NCI-H2227 treated with DMSO at 0.1 percent for 48 hours (cell line): ENCODE data around the gene CRYBA1.
"Not testable (repeated sequence)": the region's sequence is repeated elsewhere in the genome, so short reads cannot be mapped to it uniquely, and the experiment has no call there.

Experiments
- DNase-seq: peaks from one replicate; lab custom pipeline; 2025; lab: John Stamatoyannopoulos, UW

The CRYBA1 gene, protein sequence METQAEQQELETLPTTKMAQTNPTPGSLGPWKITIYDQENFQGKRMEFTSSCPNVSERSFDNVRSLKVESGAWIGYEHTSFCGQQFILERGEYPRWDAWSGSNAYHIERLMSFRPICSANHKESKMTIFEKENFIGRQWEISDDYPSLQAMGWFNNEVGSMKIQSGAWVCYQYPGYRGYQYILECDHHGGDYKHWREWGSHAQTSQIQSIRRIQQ

DNA sequence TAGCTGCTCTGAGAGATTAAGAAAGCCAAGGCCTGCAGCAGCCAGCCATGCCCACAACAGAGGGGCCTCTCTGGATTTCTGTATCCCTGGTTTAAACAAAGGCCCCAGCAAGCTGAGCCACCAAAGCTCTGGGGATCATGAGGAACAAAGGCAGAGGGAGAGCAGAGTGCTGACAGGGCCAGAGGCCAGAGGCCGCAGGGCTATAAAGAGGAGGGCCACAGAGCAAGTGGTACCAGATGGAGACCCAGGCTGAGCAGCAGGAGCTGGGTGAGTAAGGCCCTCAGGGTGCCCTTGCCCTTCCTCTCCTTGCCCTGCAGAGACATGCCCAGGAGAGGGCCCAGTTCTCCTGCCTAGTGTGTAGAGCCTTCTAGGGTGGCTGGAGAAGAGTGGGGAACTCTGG lies at the start of gene CRYBA1:
Gene CRYBA1 (plus strand): TSS at position 232 of the 400 bp plus-strand sequence. CDS start 5 bp downstream, at position 237.
- no peak for DNase-seq

DNA sequence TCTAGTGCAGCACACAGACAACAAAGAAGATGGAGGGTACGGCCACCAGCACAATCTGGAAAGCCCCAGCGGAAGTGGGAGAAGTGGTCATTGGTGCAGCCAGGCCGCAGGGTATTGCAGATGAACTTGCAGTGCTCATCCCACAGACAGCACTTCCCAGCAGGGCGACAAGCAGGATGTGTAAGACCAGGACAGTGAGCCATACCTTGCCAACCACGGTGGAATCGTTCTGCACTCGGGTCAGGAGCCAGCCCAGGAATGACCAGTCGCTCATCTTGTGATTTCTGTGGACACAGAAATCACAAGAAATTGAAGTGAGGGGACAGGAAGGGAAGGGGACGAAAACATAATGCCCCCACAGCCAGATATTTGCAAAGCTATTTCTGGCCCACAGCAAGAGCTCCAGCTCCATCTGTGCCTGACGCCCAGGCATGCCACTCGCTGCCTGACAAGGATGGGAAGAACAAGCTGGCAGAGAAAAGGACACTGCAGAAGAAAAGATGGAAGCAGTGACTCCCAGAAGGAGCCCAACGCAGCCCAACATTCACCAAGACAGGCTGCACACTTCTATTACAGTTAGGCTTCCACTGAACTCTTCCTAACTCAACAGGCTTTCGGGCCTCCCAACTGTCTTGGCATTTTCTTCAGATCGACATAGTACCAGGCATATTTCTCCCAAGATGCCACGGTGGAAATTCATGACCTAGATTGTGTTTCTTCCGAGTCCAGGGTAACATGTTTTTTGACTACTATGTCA lies 49.0 kb upstream of the CRYBA1 start:
- DNase-seq = no peak

DNA sequence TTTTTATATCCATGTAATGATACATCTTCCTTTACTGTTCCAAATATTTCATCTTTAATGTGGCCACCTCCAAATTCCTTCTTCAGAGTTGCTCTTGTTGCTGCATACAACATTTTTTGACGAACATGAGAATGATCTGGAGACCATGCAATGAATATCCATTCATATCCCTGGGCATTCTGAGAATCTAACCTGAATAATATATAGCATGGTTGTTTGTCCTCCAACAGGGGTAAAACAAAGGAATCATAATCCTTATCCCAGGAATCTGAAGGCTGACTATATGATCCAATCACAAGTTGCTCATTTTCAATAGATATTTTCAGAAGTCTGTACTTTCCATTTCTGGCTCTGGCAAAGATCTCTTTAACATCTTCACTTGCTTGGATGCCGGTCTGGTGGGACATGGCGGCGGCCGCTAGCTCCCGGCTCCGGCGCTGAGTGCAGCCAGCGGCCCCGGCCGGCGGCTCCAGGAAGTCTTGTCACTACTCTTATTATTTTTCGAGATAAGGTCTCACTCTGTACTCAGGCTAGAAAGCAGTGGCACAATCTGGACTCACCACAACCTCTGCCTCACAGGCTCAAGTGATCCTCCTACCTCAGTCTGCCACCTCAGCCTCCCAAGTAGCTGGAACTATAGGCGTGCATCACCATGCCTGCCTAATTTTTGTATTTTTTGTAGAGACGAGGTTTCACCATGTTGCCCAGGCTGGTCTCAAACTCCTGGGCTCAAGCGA lies 42.4 kb upstream of the CRYBA1 start:
- peak; percentile 22 for DNase-seq

DNA sequence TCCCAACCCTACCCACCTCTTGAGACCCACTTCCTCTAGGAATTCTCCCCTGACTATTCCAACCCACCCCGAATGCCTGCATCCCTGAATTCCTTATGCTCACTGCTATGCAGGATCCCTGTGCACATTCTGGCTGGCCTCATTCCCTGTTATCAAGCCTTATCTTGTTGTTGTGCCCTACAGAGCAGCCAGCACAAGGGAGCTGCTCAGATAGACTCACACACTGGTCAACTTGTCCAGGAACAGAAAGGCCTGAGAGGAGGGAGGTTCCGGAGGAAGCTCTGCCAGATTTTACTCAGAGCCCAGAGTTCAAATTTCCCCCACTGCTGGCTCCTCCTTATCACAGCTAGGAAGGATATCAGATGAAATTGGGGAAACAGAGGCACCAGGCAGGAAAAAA lies 41.6 kb upstream of the CRYBA1 start:
- no peak for DNase-seq

DNA sequence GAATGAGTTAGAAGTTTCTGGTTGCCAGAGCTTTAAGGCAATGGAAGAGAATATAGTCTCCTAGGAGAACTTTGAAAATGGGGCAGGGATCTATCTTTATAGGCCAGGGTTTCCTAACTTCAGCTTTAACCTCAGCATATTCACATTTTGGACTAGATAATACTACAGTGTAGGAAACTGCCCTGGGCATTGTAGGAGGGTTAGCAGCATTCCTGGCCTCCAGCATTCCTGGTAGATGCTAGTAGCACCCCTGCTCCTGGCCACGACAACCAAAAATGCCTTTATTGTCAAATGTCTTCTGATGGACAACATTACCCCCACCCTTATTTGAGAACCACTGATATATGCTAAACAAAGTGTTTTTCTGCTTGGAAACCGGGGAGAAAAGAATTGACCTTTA lies 38.7 kb upstream of the CRYBA1 start:
- DNase-seq = no peak

DNA sequence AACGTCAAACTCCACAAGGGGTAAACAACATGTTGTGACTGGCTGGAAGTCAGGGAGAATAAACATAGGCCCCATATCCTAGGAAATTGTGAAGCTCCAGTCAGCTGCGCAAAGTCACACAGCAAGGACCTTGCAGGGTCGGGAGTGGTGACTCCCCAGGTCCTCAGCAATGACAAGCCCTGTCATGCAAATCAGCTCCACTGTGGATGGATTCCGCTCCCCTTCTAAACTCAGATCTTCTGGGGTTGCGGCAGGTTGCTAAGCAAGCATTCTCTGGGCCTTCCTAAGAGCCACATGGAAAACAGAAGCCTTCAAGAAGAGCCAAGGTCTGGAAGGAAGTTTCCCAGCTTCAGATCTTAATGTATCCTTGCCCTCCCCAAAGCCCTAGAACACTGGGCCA lies 37.6 kb upstream of the CRYBA1 start:
- no peak for DNase-seq

DNA sequence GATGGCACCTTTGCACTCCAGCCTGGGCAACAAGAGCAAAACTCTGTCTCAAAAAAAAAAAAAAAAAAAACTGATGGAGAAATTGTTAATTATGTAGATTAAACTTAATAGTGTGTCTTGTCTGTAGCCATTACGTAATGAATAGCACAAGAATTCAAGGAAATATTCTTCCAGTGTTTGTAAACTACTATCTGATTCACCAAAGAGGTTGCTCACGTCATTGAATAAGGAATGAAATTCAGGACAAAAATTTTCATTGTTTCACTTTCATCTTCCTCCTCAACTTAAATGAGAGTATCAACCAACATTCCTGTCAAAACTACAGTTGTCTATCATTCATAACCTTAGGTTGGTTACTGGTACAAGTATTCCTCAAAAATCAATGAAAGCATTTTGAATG lies 35.8 kb upstream of the CRYBA1 start:
- DNase-seq = no peak

- DNase-seq = no peak
Measured at GRCh38 chr17:29212094-29212631, 34.5 kb upstream of the CRYBA1 start.

- DNase-seq = no peak
Measured at GRCh38 chr17:29212681-29213121, 34.0 kb upstream of the CRYBA1 start.

DNA sequence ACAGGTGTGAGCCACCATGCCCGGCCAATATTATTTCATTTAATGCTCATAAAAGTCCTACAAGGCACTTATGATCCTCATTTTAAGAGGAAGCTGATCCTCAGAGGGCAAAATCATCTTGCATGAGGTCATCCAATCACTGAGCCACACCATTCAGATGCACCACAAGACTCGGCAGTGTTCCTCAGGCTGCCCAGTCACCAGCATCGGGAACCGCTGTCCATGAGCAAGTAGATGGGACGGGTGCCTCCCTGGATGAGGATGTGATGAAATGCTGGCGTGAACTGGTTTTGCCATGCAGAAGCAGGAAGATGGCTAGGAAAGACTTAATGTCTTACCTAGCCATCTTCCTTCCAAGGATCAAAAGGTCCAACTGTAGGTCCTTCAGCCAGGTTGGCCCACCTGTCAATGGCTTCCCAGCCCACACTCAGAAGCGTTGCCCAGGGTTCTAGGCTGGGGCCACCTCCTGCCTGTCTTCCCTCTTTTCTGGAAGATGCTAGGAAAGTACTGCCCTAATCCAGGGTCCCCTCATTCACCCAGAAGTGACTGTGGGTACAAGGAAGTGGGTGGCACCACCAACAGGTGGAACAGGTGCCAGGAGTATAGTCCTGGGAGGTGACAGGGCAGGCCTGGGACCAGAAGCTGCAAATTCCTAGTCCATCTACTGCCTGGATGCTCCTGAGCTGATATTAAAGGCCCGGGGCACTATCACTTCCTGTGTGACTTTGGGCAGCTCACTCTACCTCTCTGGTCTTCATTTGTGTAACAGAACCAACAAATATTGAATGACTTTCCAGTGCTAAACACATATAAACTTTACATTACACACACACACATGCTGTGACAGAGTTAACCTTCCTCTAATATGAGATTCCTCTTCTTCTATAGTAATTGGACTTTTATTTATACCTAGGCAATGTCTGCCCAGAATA lies 32.2 kb upstream of the CRYBA1 start:
- DNase-seq = no peak

- DNase-seq = no peak
Measured at GRCh38 chr17:29215174-29215573, 31.5 kb upstream of the CRYBA1 start.

DNA sequence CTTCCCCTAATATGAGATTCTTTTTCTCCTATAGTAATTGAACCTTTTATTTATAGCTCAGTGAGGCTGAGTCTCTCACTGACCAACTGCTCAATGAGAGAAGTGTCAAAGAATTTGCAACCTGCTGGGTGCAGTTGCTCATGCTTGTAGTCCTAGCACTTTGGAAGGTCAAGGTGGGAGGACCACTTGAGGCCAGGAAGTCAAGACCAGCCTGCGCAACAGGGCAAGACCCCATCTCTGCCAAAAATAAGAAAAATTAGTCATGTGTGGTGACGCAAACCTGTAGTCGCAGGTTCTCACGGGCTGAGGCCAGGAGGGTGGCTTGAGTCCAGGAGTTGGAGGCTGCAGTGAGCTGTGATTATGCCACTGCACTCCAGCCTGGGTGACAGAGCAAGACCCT lies 30.9 kb upstream of the CRYBA1 start:
- DNase-seq = no peak

DNA sequence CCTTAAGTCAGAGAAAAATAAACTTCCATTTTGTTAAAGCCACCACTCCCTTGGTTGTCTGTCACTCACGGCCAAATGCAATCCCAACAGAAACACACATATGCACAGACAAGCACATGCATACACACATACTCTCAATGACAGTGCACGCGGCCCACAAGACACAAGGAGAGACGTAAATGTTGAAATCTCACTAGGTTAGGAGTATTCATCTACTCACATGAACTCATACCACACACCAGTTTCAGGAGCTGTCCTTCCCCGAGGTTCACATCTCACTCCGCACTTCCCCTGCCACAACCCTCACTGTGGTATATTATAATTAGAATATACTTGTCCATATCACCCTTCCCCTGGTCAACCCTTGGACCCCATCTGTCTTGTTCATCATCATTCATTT lies 30.5 kb upstream of the CRYBA1 start:
- no peak for DNase-seq

GRCh38 chr17:29216856-29217255 lies 29.8 kb upstream of the CRYBA1 start:
- no peak for DNase-seq

- peak; percentile 62 for DNase-seq
Measured at GRCh38 chr17:29219378-29220047, 27.1 kb upstream of the CRYBA1 start.

DNA sequence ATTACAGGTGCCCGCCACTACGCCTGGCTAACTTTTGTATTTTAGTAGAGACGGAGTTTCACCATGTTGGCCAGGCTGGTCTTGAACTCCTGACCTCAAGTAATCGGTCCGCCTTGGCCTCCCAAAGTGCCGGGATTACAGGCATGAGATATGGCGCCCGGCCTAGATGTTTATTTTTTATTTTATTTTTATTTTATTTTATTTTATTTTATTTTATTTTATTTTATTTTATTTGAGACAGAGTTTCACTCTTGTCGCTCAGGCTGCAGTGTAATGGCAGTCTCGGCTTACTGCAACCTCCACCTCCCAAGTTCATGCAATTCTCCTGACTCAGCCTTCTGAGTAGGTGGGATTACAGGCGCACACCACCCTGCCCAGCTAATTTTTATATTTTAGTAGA lies 25.3 kb upstream of the CRYBA1 start:
- not testable (repeated sequence) for DNase-seq

- no peak for DNase-seq
Measured at GRCh38 chr17:29225396-29225795, 21.3 kb upstream of the CRYBA1 start.

DNA sequence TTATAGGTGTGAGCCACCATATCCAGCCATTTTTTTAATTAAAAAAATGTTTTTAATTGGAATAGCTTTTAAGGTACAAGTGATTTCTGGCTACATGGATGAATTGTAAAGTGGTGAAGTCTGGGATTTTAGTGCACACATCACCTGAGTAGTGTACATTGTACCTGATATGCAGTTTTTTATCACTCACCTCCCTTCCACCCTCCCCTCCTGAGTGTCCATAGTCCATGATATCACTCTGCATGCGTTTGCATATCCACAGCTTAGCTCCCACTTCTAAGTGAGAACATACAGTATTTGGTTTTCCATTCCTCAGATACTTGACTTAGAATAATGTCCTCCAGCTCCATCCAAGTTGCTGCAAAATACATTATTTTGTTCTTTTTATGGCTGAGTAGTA lies 13.4 kb upstream of the CRYBA1 start:
- DNase-seq = no peak

DNA sequence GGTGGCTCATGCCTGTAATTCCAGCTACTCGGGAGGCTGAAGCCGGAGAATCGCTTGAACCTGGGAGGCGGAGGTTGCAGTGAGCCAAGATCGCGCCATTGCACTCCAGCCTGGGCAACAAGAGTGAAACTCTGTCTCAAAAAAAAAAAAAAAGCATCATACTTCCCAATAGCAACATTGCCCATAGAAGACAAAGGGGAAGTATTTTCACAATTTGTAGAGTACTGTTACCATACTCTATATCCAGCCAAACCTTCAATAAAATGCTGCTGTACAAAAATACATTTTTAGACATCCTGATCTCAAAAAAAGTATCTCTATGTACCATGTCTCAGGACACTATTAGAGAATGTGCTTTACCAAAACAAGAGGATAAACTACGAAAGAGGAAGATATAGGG lies 11.7 kb upstream of the CRYBA1 start:
- DNase-seq = not testable (repeated sequence)

- DNase-seq = no peak
Measured at GRCh38 chr17:29235904-29236303, 10.8 kb upstream of the CRYBA1 start.
